AG20443 (cell line): ENCODE results near the gene ARHGEF6.
"Not testable (repeated sequence)": the region's sequence is repeated elsewhere in the genome, so short reads cannot be mapped to it uniquely, and the experiment has no call there.

Source experiments
- DNase-seq: peaks from one replicate; pipeline ENCODE4 v3.0.0; 2012; ENCODE audit warnings: low spot score, mixed read lengths

The ARHGEF6 gene, protein sequence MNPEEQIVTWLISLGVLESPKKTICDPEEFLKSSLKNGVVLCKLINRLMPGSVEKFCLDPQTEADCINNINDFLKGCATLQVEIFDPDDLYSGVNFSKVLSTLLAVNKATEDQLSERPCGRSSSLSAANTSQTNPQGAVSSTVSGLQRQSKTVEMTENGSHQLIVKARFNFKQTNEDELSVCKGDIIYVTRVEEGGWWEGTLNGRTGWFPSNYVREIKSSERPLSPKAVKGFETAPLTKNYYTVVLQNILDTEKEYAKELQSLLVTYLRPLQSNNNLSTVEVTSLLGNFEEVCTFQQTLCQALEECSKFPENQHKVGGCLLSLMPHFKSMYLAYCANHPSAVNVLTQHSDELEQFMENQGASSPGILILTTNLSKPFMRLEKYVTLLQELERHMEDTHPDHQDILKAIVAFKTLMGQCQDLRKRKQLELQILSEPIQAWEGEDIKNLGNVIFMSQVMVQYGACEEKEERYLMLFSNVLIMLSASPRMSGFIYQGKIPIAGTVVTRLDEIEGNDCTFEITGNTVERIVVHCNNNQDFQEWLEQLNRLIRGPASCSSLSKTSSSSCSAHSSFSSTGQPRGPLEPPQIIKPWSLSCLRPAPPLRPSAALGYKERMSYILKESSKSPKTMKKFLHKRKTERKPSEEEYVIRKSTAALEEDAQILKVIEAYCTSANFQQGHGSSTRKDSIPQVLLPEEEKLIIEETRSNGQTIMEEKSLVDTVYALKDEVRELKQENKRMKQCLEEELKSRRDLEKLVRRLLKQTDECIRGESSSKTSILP

DNA sequence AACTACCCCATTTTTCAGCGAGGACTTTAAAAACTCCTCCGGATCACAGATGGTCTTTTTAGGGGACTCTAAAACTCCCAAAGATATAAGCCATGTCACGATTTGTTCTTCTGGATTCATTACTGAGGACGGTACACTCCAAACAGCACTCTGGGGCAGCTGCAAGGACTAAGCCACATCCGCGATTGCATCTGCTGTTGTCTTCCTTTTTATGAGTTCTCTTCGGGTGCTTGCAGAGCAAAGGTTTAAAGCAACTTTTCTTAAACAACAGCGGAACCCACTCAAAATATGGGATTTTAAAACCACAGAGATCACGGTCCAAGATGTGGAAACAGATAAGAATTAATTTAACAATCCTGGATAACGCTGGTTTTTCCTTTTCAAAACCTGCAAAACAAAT, at the start of gene ARHGEF6:
Gene ARHGEF6, minus strand, starts transcription at position 170 of the 400 bp plus-strand sequence. Its CDS starts 50 bp downstream, at position 120.
- DNase-seq, result no peak

DNA sequence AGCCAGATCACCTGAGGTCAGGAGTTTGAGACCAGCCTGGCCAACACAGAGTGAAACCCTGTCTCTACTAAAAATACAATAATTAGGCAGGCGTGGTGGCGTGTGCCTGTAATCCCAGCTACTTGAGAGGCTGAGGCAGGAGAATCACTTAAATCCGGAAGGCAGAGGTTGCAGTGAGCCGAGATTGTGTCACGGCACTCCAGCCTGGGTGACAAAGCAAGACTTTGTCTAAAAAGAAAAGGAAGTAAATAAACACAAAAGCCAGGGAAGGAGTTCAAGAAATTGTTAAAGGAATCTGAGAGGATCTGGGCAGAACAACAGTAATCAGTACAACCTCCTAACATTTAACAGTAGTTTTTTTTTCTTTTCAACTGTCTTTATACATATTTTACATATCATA, 48.7 kb upstream of the ARHGEF6 start:
- DNase-seq, result no peak

DNA sequence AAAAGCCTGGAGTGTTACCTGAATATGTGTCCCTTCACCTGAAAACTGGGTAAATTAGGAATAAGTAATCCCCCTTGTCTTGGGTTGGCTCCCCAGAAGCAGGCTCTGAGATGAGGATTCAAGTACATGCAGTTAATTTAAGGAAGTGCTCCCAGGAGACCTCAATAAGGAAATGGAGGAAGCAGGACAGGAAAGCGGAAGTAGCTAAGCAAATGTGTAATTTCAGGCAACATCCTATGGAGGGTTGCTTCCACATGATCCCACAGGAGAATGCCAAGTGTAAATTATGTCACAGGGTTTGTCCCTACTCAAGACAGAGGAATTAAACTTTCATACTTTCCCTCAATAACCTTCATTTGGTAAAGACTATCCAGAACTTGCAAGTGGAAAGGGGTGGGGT, 48.1 kb upstream of the ARHGEF6 start:
- no peak for DNase-seq

DNA sequence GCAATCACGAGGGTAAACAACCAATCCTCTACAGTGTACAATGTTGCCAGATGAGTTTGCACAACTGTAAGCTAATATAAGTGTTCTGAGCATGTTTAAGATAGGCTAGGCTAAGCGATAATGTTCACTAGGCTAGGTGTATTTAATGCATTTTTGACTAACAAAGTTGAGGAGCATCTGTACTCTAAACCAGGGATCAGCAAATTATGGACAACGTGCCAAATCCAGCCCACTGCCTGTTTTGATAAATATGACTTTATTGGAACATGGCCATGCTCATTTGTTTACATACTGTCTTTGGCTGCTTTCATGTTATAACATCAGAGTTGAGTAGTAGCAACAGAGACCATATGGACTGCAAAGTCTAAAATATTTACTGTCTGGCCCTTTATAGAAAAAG, 46.3 kb upstream of the ARHGEF6 start:
- no peak for DNase-seq

DNA sequence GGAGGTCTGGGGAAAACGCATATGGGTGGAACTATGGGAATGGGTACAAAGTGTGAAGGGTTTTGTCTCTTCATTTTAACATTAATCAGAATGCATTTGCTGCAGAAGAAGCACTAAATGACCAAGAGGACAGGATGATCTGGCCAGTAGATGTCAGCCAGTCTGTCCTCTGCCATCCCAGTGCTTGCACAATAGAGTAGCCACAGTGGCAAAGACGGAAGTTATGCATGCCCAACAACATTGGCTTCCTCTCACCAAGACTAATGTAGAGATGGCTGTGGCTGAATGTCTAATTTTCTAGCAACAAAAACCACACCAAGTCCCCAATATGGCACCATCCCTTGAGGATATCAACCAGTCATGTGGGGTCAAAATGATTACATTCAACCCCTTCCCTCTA, 45.0 kb upstream of the ARHGEF6 start:
- DNase-seq, result no peak

DNA sequence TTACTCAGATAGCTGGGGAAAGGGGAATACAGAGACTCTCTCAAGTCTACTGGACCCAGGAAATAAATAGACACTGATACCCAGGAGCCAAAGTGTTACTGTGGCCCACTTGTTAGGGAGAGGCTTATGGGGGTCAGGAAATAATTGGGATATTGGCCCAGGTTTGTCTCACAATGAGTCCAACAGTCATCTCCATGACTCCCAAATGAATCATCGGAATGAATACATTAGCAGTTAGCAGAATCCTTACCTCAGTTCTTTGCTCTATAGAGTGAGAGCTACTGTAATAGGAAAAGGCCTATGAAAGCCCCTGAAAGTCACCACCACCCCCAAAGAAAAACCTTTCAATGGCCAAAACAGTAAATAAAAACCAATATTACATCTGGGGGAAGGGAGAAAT, 42.4 kb upstream of the ARHGEF6 start:
- DNase-seq, result peak; percentile 29

DNA sequence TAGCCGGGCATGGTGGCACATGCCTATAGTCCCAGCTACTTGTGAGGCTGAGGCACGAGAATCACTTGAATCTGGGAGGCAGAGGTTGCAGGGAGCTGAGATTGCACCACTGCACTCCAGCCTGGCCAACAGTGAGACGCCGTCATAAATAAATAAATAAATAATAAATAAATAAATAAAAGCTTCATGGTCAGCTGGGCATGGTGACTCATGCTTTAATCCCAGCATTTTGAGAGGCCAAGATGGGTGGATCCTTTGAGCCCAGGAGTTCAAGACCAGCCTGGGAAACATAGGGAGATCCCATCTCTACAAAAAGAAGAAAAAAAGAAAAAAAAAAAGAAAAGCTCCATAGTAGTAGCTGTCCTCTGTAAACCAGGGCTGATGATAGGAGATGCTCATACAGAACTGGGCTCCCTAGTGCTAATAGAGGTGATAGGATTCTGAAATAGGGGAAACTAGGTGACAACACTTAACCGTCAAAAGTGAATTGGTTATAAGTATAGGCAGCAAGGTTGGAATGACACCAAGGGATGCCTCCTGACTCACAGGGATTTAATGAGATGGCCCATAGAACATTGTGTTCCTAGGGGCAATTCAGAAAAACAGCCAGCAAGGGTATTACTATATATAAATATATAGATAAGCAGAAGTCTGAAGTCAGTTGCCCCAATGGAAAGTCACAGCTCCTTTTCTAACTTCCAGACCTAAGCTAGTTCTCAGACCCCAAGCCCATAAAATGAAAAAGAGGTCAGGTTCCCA, 41.8 kb upstream of the ARHGEF6 start:
- no peak for DNase-seq

DNA sequence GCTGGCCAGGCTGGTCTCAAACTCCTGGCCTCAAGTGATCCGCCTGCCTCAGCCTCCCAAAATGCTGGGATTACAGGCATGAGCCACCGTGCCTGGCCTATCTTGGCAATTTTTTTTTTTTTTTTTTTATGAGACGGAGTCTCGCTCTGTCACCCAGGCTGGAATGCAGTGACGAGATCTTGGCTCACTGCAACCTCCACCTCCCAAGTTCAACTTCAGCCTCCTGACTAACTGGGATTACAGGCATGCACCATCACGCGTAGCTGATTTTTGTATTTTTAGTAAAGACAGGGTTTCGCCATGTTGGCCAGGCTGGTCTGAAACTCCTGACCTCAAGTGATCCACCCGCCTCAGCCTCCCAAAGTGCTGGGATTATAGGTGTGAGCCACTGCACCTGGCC, 39.0 kb upstream of the ARHGEF6 start:
- DNase-seq, result not testable (repeated sequence)

DNA sequence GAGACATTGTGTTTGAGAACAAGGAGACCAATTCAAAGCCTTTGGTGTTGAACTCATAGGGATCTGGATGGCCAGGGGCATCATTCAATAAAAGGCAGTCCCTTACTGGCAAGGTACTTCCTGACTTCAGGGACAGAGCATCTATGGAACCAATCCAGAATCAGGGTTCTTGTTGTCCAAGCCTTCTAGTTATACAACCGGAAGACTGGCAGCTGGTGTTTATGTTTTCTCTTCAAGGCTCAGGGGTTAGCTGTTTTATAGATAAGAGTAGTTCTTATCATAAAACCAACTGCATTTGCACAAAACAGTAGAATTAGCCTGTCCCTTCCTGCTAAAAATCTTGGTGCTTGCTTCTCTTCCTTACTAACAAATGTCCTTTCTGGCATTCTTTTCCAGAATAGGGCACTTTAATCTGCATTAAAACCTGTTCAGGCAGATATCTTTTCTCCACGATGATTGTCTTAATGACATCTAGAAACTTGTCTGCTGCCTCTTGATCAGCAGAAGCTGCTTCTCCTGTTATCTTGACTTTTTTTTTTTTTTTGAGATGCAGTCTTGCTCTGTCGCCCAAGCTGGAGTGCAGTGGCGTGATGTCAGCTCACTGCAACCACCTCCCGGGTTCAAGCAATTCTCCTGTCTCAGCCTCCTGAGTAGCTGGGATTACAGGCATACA, 38.4 kb upstream of the ARHGEF6 start:
- no peak for DNase-seq

DNA sequence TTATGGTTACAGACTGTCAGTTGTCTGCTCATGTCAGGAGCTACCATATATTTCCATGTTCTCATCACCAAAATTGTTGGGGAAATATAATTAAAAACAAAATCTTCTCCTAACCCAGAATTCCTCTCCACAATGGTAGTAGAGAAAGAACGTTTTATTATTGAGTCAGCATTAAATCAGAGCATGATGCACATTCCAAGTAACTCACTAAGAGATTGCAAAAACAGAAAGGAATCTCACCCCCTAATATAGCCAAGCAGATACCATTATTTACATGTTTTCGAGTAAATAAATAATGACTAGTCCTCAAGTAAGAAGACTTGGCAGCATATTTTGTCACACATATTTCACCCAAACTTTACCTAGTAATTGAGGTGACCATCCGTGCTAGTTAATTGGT, 36.2 kb upstream of the ARHGEF6 start:
- DNase-seq, result peak; percentile 23

DNA sequence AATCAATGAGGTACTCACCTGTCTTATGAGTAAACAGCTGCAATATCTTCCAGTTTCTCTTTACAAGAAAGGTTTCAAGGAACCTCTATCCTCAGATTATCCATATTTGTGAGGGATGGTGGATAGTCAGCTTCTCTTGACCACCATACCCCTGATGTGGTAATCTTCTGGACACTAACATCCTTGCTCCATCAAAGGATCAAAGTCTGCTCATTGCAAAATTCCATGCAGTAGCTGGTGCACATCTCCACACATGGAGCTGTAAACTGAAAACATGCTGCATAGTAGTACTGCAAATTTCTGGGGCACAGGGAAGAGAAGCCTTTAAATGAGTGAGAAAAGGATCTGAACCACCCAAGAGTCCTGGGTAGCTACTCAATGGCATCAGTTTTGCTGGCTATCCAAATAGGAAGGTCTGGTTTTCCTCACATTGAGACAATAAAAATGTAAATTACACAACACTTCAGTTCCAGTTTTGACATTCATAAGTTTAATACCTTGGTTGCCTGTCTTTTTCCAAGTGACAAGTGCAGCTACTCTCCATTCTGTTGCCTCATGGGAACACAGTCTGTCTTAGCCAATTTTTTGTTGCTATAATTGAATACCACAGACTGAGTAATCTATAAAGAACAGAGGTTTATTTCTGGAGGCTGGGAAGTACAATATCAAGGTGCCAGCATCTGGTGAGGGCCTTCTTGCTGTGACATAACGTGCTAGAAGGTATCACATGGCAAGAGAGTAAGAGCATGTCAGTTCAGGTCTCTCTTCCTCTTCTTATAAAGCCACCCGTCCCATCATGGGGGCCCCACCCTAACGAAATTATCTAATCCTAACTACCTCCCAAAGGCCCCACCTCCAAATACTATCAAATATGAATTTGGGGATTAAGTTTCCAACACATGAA, 34.4 kb upstream of the ARHGEF6 start:
- DNase-seq, result no peak

DNA sequence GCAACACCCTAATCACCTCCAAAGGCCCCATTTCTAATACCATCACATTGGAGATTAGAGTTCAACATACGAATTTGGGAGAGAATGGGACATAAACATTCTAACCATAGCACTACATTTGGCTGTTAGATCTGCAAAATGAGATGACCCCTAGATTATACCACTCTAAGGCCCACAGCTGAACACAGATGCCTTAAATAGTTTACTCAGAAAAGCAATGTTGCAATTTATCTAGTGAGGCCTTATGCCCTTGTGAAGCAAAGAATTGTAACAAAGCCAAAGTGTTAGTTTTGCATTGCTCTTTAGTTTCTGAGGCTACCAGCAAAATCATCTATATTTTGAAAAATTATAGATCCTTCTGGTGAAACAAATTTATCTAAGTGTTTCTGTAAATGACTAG, 31.6 kb upstream of the ARHGEF6 start:
- DNase-seq, result peak; percentile 11

DNA sequence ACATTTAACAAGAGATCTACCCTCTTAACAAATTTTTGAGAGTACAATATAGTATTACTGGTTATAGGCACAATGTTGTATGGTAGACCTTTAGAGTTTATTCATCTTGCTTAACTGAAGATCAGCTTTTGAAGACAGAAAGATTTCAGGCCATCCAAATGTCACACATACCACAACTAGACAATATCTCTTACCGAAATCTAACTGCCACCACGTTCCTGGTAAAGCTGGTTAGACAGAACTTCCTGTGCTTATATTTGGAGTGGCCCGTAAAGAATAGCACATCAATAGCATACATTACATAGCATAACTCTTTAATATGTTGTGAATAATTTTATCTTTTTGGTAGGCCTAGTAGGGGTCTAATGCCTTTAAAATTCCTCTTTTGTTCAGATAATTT, 29.8 kb upstream of the ARHGEF6 start:
- DNase-seq, result no peak

DNA sequence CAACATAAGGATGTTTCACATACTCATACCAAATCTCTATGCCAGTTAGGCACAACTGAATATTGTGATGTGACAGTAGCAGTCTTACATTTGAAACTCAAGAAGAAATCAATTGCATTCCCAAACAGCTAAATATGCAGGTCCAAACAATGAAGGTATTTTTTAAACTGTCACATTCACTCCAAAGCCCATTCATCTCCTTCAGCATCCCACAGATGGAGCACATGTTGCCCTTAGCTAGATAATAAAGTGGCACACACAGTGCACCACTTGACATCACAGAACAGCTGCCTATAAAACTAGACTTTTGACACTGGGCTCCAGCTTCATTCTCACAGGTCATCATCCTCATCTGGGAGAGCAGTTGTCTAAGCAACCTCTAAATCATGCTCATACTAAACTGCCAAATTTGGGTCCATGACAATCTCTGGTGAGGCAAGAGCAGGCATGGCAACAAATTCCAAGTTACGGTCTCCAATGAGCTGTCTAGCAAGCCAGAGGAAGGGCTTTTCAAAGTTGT, 26.2 kb upstream of the ARHGEF6 start:
- no peak for DNase-seq

DNA sequence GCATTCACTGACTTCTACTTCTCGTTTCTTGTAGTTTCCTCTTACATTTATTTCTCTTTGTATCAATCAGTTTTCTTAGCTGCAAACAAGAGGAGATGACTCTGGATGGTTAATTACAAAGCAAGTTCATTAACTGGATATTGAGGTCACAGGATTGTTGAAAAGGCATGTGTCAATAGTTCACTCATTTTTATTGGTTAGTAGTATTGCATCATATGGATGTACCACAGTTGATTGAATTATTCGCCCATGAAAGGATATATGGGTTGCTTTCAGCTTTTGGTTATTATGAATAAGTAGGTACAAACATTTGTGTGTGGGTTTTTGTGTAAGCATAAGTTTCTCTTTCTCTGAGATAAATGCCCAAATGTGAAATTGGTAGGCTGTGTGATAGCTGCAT, 21.8 kb upstream of the ARHGEF6 start:
- no peak for DNase-seq

DNA sequence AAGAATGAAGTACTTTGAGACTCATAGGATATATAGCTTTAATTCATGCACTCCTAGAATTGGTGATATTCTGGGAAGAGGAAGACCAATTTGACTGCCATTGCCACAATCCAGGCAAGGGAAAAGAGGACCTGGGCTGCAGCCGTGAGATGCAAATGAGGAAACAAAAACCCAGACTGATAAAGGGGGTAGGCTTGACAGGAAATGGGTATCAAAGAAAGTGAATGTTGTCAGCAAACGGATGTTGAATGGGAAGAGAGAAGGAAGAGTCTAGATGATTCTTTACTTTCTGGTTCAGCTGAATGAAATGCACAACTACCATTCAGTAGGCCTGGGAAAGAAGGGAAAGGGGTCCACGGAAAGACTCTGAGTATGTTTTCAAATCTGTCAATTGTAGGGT, 17.1 kb upstream of the ARHGEF6 start:
- DNase-seq, result no peak

DNA sequence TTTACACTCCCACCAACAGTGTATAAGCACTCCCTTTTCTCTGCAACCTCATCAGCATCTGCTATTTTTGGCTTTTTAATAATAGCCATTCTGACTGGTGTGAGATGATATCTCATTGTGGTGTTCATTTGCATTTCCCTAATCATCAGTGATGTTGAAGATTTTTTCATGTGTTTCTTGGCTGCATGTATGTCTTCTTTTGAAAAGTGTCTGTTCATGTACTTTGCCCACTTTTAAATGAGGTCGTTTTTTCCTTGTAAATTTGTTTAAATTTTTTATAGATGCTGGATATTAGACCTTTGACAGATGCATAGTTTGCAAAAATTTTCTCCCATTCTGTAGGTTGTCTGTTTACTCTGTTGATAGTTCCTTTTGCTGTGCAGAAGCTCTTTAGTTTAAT, 14.4 kb upstream of the ARHGEF6 start:
- not testable (repeated sequence) for DNase-seq

DNA sequence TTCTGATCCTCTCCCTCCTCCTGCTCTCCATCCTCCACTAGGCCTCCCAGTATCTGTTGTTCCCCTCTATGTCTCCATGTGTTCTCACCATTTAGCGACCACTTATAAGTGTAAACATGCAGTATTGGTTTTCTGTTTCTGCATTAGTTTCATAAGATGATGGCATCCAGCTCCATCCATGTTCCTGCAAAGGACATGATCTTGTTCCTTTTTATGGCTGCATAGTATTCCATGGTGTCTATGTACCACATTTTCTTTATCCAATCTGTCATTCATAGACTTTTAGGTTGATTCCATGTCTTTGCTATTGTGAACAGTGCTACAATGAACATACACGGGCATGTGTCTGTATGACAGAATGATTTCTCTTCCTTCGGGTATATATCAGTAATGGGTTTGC, 13.9 kb upstream of the ARHGEF6 start:
- not testable (repeated sequence) for DNase-seq

DNA sequence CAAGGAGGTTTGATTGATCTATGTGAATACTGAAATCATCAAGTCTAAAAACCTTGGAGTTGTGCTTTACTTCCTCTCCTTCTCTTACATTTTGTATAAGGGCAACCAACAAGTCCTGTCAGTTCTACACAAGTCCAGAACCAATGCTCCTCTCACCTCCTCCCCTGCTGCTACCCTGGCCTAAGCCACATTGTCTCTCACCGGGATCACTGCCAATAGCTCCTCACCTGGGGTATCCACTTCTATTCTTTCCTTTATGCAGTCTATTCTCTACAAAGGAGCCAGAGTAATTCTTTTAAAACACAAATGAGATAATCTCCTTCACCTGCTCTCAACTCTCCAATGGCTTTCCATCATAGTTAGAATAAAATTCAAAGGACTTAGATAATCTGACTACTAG, 13.3 kb upstream of the ARHGEF6 start:
- DNase-seq, result no peak

DNA sequence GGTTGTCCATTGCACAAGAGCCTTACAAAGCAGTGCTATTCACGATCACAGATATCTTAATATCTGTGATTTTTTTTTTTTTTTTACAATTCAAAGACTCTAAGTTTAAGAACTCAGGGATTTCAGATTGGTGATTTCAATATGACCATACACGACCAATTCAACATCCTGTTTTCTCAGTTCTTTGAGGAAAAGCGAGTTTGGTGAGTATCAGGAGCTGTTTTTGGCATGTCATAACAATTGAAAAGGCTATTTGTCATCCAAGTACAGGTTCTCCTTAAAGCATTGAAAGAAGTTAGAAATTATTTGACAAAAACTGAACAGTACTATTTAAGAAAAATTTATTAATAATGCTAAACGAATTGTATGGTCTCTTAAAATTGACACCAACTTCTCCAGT, 9.1 kb upstream of the ARHGEF6 start:
- DNase-seq, result no peak

DNA sequence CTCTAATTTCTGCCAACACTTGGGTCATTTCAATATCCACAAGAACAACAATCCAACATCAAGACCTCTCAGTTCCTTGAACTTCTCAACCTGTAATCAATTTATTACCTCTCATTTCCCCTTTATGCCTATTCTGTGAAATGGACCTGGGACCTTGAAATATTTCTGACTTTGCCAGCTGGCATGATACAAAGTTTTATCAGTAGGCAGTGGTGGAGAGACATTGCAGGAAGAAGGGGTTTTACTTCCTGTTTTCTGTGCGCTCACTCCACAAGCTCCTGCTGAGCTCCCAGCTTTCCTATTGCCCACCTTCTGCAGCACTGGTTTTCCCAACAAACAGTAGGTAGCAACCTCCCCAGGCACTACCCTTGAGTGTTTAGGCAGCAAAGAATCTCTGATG, 3.5 kb upstream of the ARHGEF6 start:
- no peak for DNase-seq
